GM18861 (cell line): ENCODE measurements around the gene SLC5A3.
A peak's percentile ranks its signal among the peaks of the same experiment; 100 is the strongest.

Experiments
- ATAC-seq: cut with Tn5 transposase; IDR thresholded peaks from one replicate; pipeline ENCODE4 v1.9.1; 2021; ENCODE audit not compliant: unreplicated experiment

The SLC5A3 gene

DNA sequence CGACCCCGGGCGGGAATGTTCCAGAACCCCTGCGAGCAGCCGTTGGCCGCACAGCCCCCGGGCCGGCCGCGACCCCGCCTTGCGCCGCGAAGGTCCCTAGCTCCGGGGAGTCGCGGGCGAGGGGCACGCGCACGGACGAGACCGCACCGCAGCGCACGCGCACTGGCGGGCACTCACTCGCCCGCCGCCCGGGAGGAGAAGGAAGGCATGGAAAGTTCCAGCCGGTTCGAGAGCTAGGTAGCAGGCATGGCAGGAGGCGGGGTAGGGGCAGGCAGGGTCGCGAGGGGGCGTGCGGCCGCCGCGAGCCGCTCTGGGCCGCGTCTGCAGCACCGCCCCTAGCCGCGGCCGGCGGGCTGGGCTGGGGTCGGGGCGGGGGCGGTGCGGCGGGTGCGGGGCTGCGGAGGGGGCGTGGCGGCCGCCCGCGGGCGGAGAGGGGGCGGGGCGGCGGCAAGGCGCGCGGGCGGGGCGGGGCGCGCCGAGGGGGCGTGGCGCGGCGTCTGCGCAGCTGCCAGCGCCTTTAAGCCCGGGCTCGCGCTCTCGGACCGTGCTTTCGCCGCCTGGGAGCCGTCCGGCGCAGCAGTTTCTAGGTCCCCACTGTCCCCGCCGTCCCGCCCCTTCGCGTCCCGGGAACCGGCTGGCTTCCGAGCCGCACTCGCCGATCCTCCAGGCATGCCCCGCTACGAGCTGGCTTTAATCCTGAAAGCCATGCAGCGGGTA is at the start of gene SLC5A3, which contains the start of gene MRPS6:
TSS of gene SLC5A3 (plus strand) at position 547 of the 717 bp plus-strand sequence. CDS start 21,621 bp downstream, outside the sequence.
TSS of gene MRPS6 (plus strand) at position 547 of the 717 bp plus-strand sequence. CDS start at position 670, 123 bp downstream.
- peak; percentile 58 for ATAC-seq

DNA sequence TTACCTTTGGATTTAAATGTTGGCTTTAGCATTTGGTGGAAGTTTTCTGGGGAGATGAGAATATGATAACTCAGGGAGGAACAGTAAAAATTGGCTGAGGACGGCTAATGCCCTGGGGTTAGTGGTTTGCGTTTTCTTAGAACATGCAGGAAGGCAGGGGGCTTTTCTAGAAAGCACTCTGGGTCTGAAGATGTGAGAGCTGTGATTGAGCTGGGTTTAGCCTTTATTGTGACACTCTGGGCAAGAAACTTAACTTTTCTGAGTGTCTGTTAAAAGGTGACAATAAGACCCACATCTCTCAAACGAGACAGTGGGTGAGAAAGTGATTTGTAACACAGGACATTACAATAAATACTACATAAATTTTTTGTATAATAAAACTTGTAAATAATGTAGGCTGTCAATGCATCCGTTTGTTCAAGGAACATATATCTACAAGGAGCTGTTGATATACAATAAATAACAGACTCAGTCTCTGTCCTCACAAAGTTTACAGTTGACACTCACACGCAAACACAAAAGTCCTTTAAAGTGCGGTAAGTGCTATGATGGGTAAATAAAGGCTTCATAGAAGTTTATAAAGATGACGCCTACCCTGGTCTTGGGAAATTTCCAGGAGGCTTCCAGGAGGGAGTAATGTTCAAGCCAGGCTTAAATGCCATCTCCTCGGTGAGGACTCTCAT is 49.5 kb upstream of the SLC5A3 start:
- ATAC-seq: no peak

DNA sequence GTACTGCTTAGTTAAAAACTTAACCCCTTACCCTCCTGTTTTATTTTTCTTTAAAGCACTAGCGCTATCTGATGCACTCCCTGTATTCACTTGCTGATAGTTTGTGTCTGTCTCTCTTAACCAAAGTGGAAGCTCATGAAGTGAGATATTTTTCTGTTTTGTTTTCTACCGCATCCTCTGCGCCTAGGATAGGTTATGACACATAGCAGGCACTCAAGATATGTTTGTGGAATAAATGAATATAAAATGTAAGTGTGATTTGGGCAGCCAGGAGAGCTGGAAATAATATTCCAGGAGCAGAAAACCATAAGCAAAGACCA is 49.0 kb upstream of the SLC5A3 start:
- no peak for ATAC-seq

DNA sequence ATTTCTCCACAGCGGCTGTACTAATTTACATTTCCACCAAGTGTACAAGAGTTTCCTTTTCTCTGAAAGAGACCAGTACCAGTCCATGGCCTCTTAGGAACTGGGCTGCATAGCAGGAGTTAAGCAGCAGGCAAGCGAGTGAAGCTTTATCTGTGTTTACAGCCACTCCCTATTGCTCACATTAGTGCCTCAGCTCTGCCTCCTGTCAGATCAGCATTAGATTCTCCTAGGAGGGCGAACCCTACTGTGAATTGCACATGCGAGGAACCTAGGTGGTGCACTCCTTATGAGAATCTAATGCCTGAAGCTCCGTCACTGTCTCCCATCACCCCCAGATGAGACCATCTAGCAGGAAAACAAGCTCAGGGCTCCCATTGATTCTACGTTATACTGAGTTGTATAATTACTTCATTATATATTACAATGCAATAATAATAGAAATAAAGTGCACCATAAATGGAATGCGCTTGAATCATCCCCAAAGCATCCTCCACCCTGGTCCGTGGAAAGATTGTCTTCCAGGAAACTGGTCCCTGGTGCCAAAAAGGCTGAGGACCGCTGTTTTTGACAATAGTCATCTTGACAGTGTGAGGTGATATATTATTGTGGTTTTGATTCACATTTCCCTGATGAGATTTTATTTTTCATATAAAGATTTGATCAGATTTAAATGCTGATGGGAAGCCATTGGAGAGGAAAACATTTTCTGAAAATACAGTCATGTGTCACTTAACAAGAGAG is 45.5 kb upstream of the SLC5A3 start:
- no peak for ATAC-seq

DNA sequence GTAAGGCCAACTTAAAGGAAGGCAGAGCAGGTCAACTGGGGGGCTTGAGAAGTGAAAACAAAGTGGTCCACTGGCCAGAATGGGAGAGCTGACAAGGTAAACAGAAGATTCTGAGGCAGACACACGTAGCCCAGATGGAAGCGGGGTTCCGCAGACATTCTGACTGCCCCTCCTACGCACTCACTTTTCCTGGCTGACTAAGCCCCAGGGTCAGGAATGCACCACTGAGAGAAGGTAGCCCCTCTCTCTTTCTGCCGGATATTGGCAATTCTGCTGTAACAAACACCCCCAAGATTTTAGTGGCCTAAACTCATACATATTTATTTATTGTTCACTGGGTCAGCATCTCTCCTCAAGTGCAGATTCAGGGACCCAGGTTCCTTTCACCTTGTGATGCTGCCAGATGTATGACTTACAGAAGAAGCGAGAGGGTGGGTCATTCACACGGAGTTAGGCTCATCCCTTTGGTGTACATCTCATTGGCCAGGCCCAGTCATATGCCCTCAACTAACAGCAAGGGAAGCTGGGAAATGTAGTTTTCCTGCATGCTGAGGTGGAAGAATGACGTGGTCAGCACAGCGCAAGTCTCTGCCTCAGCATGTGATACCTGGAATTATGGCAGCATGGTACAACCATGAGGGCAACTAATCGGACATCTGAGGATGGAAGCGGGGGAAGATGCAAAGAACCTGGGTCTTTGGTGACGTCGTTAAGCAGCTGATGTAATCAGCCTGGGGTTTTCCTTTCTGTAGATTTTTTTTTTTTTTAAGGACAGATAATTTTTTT is 43.4 kb upstream of the SLC5A3 start:
- ATAC-seq: peak; percentile 88

DNA sequence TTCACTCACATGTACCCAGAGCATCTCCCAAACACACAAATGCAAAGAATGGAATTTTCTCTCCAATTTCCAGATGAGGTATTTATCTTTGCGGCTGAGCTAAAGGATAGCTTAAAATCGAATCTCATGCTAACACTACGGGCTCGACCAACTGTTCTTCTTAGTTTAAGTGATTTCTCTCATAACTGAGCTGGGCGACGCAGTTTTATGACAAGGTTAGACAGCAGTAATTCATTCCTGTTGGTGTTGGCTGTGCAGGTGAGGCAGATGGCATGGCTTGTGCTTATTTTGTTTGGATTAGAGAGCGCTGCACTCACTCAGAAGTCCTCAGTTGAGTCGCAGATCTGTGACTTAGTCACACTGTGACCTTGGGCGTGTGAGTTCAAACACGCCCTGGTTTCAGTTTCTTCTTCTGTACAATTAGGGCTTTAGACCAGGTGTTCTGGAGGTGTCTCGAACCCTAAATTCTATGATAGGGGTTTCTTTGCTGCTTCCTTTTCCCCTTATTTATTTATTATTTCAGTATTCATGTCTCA is 41.5 kb upstream of the SLC5A3 start:
- no peak for ATAC-seq

DNA sequence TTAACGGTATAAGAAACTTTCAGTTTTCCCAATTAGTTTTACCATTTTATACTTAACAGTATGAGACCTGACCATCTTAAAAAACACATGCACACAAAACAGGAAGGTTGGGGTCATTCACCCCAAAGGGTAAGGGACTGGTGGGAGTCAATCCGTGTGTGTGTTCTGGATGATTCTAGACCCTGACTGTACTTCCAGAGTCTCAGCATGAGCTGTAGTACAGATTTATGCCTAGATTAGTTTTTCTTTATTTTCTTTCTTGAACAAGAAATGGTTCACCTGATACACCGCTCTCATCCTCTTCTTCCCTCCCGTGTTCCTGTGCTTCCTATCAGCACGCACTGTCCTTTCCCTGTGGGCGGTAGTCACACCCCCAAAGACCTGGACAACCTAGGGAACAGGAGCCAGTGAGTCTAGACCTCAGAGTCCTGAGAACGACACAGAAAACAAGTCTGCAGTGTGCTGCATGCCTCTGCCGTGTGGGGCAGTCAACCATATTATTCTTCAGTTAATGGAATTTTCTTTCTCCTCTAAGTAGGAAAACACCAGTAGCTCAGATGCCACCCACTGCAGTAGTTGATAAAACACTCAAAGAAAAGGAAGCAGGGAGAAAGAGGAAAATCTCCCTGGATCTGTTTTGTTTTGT is 38.9 kb upstream of the SLC5A3 start:
- no peak for ATAC-seq

DNA sequence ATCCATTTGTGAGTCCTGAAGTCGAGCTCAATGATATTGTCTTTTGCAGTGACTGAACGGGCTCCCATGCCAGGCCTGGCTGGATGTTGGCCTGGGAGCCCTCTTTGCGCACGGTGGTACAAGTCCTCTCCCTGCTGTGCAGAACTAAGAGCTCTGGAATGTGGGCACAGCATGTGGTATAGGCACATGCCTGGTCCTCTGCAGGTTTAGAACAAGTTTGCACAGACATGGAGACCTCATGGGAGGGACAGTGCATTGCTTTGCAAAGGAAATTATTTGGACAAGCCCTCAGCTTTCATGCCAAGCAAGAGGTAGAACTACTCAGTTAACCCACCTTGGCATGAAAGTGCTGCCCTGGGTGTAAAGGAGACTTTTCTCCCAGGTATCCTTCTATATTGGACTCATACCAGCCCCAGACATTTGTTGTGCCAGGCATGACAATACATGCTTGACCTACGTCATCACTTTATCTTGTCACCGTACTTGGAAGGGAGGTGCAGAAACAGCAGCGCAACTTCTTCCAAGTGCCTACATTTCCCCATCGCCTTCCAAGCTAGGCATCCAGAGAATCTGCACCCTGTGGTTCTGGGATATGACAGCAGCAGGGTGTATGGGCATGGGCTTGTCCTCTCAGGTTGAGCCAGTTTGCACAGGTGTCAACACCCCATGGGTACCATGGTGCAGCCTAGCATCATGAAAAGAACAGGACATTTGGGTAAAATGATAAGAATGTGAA is 37.6 kb upstream of the SLC5A3 start:
- no peak for ATAC-seq

DNA sequence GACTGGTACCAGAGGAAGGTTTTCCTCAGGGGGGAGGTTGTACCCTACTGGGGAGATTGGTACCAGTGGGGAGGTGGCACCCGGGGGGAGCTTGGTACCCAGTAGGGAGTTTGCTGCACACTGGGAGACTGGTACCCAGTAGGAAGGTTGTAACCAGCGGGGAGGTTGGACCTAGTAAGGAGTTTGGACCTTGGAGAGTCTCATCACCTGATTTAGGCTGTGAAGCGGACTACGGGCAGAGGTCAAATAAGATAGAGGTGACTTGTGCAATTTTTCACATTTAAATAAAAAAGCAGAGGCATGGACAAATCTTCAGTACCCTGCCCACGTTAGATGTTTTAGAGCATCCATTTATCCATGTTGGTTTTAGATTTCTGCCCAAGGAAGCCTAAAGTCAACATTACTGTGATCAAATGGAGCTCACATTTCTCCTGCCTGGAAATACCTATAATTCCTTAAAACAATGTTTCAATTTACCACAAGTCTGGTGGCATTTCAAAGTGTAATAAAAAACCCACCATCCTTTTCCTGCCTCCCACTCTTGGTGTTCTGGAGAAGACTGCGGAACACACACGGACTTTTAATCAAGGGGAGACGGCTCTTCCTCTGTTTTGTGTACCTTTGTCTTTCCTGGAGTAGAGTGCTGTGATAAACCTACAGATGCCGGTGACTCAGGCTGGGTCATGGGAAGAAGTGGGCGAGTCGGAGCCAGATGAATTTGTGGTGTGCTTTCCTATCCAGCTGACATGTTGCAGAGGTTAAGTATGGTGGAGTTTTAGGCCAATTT is 36.2 kb upstream of the SLC5A3 start:
- no peak for ATAC-seq

DNA sequence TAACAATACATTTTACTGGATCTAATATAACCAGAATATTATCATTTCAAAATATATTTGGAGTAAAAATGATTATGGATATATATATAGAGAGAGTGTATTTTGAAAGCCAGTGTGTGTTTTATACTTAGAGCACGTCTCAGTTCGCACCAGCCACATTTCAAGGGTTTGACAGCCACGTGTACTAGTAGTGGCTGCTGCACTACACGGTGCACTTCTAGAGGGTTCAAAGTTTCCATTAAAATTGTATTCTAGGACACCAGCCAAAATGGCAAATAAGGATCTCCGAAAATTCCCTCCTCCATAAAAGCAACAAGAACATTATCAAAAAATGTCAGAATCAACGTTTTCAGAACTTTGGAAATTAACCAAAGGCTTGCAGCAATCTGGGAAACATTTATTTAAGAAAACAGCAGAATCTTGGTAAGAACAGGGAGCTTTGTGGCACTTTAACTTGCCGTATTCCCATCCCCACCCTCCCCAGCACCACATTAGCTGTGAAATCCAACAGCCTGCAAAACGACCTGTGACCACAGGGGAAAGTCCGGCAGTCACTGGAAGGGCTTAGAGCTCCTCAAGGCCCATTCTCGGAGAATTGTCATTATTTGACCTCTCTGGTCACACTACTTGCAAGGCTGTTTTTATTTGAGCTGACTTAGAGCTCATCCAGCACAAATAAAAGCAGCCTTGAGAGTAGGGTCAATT is 33.5 kb upstream of the SLC5A3 start:
- ATAC-seq: no peak

DNA sequence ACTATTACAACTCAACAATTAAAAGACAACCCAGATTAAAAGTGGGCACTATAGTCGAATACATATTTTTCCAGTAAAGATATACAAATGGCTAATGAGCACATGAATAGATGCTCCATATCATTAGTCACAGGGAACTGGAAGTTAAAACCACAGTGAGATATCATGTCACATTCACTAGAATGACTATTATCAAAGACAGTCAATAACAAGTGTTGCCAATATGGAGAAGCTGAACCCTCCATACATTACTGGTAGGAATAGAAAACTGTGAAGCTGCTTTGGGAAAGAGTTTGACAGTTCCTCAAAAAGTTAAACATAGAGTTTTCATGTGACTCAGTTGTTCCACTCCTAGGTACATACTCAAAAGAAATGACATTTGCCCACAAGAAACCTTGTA is 30.6 kb upstream of the SLC5A3 start:
- ATAC-seq: no peak

DNA sequence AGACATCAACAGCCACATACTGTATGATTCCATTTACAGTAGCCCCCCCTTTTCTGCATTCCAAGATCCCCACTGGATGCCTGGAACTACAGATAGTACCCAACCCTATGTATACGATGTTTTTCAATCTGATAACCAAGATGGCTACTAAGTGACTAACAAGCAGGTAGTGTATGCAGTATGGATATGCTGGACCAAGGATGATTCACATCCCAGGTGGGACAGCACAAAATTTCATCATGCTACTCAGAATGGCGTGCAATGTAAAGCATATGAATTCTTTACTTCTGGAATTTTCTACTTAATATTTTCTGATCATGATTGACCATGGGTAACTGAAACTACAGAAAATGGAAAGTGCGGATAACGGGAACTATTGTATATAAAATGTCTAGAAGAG is 30.0 kb upstream of the SLC5A3 start:
- ATAC-seq: no peak

DNA sequence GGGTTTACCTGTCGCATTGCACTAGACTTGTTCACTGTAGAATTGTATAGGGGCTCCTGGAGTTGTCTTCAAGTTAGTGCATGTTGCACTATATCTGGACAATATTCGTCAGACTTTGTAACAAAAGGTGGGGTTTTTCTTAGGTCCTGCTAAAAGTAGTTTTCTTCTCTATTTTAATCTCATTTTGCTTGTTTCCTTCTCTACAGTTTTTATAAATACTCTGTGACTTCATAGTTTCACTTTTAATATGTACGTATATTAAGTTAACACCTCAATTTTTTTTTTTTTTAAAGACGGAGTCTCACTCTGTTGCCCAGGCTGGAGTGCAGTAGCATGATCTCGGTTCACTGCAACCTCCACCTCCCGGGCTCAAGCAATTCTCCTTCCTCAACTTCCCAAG is 26.5 kb upstream of the SLC5A3 start:
- peak; percentile 64 for ATAC-seq

DNA sequence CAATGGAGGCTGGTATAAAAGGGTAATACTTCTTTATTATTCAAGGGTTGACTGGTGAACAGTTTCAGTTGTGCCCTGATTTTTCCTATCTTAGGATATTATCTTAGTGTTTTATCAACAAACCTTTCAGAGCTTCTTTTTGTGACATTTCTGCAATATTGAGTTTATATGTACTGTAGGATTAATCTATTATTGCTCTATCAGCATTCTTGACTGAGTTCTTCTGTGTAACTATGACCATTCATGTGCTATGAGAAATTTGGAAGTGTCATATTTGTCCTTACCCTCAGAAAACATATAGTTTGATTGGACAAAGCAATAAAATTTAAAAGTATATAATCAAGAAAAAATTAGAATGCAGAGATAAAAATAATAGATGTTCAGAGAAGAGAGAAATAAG is 25.5 kb upstream of the SLC5A3 start:
- no peak for ATAC-seq

DNA sequence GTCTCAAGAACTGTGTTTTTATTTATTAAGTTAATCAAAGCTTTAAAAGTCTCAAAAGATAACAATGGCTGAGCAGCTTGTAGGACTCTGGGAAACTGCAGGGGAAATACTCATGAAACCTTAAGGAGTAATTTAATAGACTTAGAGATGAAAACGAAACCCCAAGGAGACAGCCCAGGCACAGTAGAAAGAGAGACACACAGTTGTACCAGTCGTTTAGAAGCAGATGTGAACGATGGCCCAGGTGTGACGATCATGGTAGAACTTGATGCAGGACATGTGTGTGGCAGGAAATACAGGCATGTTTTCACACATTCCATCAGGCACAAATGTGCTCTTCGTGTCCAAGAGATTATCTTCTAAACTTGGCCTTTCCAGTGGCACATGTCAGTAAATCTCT is 21.2 kb upstream of the SLC5A3 start:
- no peak for ATAC-seq

DNA sequence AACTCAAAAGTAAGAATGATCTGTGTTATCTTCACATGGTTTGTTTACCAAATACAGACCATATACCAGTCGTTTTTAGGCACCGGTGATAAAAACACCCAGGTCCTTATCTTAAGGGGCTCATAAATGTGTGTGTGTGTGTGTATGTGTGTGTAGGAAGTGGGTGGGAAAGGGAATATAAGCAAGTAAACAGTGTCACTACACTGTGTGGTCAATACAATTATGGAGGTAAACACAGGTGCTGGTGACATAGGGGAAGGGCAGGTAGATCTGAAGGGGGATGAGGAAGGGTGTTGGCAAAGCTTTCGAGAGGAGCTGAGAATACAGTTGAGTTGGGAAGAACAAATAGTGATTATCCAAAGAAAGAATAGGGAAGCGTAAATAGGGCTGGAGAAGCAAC is 19.1 kb upstream of the SLC5A3 start:
- ATAC-seq: no peak

DNA sequence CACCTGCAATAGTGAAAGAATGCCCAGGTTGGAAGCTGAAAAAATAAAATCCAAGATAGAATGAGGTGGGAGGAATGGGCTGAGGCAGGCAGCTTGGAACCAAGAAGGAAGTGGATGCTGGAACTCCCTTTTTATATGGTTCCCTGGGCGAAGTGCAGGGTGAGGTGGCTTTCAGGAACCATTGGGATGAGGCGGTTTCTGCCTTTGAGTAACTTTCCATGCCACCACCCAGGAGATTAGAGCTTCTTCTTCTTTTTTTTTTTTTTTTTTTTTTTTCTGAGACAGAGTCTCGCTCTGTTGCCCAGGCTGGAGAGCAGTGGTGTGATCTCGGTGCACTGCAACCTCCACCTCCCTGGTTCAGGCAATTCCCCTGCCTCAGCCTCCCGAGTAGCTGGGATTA is 17.8 kb upstream of the SLC5A3 start:
- ATAC-seq: no peak

DNA sequence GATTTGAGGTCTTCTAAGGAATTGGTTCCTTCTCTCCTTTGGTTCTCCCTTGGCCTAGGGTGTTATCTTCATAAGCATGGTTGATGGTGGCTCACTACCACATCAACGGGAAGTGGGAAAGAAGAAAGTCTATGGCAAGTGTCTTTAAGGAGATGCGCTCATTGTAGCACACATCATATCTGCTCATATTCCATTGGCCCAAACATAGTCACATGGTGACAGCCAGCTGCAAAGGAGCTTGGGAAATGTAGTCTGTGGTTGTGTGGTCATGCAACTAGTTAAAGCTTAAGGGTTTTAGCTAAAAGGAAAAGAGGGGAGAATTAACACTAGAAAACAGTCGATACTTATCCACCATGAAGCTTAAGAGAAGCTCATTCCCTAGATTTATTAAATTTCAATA is 11.4 kb upstream of the SLC5A3 start:
- ATAC-seq: no peak
